ENCODE data around the gene RPS27. TPM values are rescaled to one million over a fixed set of nuclear protein-coding genes. Genes with fewer than 3 reads are reported as not detected.
A peak's percentile ranks its signal among the peaks of the same experiment; 100 is the strongest.

Gene RPS27
- total and polyA plus RNA-seq, 2 donors (not counting 1 experiment from before 2014, with no cell fraction given), result 4,812 to 15,978 TPM

DNA sequence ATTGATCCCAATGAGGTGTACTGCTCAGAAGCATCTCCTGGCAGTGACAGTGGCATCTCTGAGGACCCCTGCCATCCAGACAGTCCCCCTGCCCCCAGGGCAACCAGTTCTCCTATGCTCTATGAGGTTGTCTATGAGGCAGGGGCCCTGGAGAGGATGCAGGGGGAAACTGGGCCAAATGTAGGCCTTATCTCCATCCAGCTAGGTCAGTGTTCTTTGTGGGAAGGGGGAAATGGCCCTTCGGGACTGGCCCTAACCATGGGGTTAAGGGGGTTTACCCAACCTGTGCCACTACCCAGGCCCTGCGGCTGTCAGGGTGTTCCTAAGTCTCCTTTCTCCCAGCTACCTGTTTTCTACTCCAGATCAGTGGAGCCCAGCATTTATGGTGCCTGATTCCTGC, 21.6 kb upstream of the RPS27 start:
- Mint-ChIP-seq H3K27me3 (no peaks in the 10 kb centered on the region), H3K27ac (peak overlapping the region; percentile 82), H3K4me3 (peak overlapping the region; percentile 98), H3K4me1 (peaks cover 36% of the 10 kb centered on the region), H3K9me3 (ENCODE audit: insufficient read depth) (no peaks in the 10 kb centered on the region)
- CTCF ChIA-PET, result interaction anchor here (0.8 to 3.6 kb wide), 4 partner anchors 17 to 177 kb away, joined by 3 to 26 read pairs (median 6); partner anchors contain the start of gene RAB13
- Histone ChIP-seq H3K4me2 (replicated peaks; ENCODE audit: low read depth, low read length, poor library complexity, severe bottlenecking) (peak overlapping the region; percentile 95), H3K4me1 (ENCODE audit: control insufficient read depth in 2 of 2, insufficient read depth in 2 of 2, low read length in 2 of 2) (peaks cover 35 to 41% of the 10 kb centered on the region in 2 donors), H3K4me3 (ENCODE audit: control extremely low read depth in 1 of 5, extremely low read depth in 1 of 5, insufficient read depth in 1 of 5, low read depth in 2 of 5, low read length in 4 of 5) (no peak overlapping the region), H3K36me3 (replicated peaks in 1 of 2; ENCODE audit: control extremely low read depth in 1 of 2, control insufficient read depth in 1 of 2, extremely low read depth in 1 of 2, insufficient read depth in 2 of 2, low read length in 1 of 2) (peaks cover 0 to 11% of the 10 kb centered on the region in 2 experiments), H3K27ac (ENCODE audit: low read length in 2 of 2) (no peak overlapping the region), H3K79me2 (ENCODE audit: control insufficient read depth, insufficient read depth, low read length) (peaks cover 32% of the 10 kb centered on the region), H3K9ac (ENCODE audit: low read length) (no peak overlapping the region), H3K27me3 (replicated peaks in 1 of 4; ENCODE audit: control extremely low read depth in 1 of 4, control insufficient read depth in 3 of 4, insufficient read depth in 4 of 4, low read length in 3 of 4) (no peaks in the 10 kb centered on the region), H3K9me3 (ENCODE audit: control extremely low read depth in 1 of 3, control insufficient read depth in 2 of 3, insufficient read depth in 1 of 3, low read length in 2 of 3) (no peaks in the 10 kb centered on the region), H2AFZ (ENCODE audit: insufficient read depth, low read depth, low read length, poor library complexity, severe bottlenecking) (peak overlapping the region; percentile 93), H4K20me1 (ENCODE audit: control insufficient read depth, insufficient read depth, low read length, poor library complexity, severe bottlenecking) (no peaks in the 10 kb centered on the region)
- ATAC-seq (ENCODE audit: low read depth) (no peak), DNase-seq (no peak)
- POLR2A ChIA-PET, result interaction anchor here (0.6 to 5.3 kb wide), 4 partner anchors 11 to 215 kb away, joined by 11 to 64 read pairs (median 30); partner anchors contain the start of genes CRTC2, DENND4B and RPS27
- WGBS (ENCODE audit: insufficient coverage), result 23% methylated on average over 2 of the region's 2 CpGs
- intact Hi-C loops (cut with micrococcal nuclease), result no loop called here
- TF ChIP-seq CTCF (IDR thresholded peaks at IDR 0.05), result no peak
- no peak for TF ChIP-seq EZH2 (IDR thresholded peaks at IDR 0.05; ENCODE audit: borderline replicate concordance, insufficient read depth, low read depth, low read length, poor library complexity, severe bottlenecking)

DNA sequence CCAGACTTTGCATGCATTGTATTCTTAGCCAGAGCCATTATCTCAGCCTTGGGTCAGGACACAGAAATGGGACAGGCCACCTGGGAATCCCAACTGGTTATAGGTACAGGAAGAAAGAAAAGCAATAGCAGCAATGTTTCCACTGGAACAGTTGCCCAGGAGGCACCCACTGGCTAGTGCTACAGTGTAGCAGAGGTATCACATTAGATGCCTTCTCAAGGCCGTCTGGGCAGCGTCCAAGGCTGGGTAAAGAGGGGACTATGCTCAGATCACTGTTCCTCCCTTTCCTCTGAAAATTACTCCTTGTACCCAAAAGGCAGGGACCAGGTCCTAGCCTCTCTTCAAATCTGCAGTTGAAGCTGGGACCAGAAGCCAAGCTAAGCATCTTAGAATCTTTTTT, 20.2 kb upstream of the RPS27 start:
- POLR2A ChIA-PET, result interaction anchor here (0.6 to 5.3 kb wide), 2 partner anchors 25 to 180 kb away, joined by 4 to 64 read pairs; partner anchors contain the start of gene DENND4B
- peaks cover 0 to 22% of the 10 kb centered on the region in 2 experiments for H3K36me3 ChIP-seq (replicated peaks in 1 of 2; ENCODE audit: control extremely low read depth in 1 of 2, control insufficient read depth in 1 of 2, extremely low read depth in 1 of 2, insufficient read depth in 2 of 2, low read length in 1 of 2)
- Mint-ChIP-seq H3K27me3 (no peaks in the 10 kb centered on the region), H3K9me3 (ENCODE audit: insufficient read depth) (no peaks in the 10 kb centered on the region), H3K4me3 (no peak overlapping the region), H3K27ac (no peak overlapping the region), H3K4me1 (peaks cover 37% of the 10 kb centered on the region)
- DNase-seq, result no peak
- no peaks in the 10 kb centered on the region for H3K27me3 ChIP-seq (replicated peaks in 1 of 4; ENCODE audit: control extremely low read depth in 1 of 4, control insufficient read depth in 3 of 4, insufficient read depth in 4 of 4, low read length in 3 of 4)
- no peaks in the 10 kb centered on the region for H3K9me3 ChIP-seq (ENCODE audit: control extremely low read depth in 1 of 3, control insufficient read depth in 2 of 3, insufficient read depth in 1 of 3, low read length in 2 of 3)
- H3K9ac ChIP-seq (ENCODE audit: low read length), result no peak overlapping the region
- intact Hi-C loops (cut with micrococcal nuclease), result no loop called here
- no peak overlapping the region for H3K4me3 ChIP-seq (ENCODE audit: control extremely low read depth in 1 of 5, extremely low read depth in 1 of 5, insufficient read depth in 1 of 5, low read depth in 2 of 5, low read length in 4 of 5)
- no peaks in the 10 kb centered on the region for H4K20me1 ChIP-seq (ENCODE audit: control insufficient read depth, insufficient read depth, low read length, poor library complexity, severe bottlenecking)
- ATAC-seq (ENCODE audit: low read depth), result no peak
- no peak for TF ChIP-seq CTCF (IDR thresholded peaks at IDR 0.05)
- TF ChIP-seq EZH2 (IDR thresholded peaks at IDR 0.05; ENCODE audit: borderline replicate concordance, insufficient read depth, low read depth, low read length, poor library complexity, severe bottlenecking), result no peak
- peaks cover 29 to 31% of the 10 kb centered on the region in 2 donors for H3K4me1 ChIP-seq (ENCODE audit: control insufficient read depth in 2 of 2, insufficient read depth in 2 of 2, low read length in 2 of 2)
- H2AFZ ChIP-seq (ENCODE audit: insufficient read depth, low read depth, low read length, poor library complexity, severe bottlenecking), result no peak overlapping the region
- CTCF ChIA-PET, result interaction anchor here (1.3 kb wide), 1 partner anchor 178 kb away, joined by 4 read pairs; no protein-coding TSS in a partner anchor
- peaks cover 21% of the 10 kb centered on the region for H3K79me2 ChIP-seq (ENCODE audit: control insufficient read depth, insufficient read depth, low read length)
- no peak overlapping the region for H3K4me2 ChIP-seq (replicated peaks; ENCODE audit: low read depth, low read length, poor library complexity, severe bottlenecking)
- H3K27ac ChIP-seq (ENCODE audit: low read length in 2 of 2), result no peak overlapping the region
- no CpG with 5 or more reads among the region's 2 CpGs for WGBS (ENCODE audit: insufficient coverage)
